ENCODE measurements around the gene ZFTA.

The ZFTA gene

DNA sequence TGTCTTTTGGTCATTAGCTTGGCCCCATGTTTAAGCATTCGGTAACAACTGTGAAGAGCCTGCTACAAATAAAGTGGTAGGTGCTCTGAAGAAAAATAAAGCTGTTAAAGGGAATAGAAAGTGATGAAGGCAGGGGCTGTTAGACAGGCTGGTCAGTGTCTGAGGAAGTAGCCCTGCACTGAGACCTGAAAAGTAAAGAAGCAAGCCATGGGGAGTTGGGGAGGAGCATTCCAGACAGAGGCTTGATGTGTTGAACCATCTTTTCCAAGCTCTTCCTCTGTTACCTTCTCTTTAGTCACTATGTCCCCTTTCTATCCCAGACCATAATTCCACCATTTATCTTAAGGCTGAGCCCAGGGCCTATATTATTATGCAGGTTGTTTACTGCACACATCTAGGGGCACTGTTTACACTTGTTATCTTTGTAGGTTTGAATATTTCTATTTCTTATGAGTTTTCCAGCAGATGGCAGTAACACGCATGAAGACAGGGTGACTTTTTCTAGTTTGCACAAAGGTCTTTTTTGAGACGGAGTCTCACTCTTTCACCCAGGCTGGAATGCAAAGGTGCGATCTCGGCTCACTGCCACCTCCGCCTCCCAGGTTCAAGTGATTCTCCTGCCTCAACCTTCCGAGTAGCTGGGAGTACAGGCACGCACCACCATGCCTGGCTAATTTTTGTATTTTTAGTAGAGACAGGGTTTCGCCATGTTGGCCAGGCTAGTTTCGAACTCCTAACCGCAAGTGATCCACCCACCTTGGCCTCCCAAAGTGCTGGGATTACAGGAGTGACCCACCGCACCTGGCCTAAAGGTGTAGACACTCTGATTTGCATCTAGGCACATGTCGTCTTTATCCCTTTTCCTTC lies 23.0 kb downstream of the ZFTA start:
- no peak for DNase-seq

DNA sequence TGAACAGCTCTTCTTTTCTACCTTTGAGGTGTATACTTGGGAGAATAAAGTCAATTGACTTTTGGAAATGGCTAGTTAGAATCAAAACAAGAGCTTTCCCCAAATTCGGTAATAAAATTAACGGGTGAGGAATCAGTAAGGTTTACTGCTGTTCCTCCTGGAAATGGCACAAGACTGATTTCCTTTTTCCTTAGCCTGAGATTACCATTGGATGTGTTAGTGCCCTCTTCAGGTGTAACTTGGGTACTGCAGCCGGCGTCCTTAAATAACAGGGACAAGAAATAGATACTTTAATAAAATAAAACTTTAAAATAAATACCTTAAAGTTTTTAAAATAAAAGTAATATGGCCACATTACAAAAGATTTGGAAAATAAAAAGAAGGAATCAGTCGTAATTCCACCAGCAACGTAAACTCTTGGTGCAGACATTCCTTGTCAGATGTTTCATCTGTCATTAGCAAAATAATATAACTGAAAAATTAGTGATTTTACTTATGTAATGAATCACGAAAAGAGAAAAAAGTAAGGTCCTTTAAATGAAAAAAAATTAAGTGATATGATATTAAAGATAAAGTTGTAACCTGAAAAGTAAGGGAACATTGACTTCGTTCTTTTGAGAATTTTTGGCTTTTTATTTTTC lies 29.7 kb downstream of the ZFTA start:
- peak; percentile 62 for DNase-seq

DNA sequence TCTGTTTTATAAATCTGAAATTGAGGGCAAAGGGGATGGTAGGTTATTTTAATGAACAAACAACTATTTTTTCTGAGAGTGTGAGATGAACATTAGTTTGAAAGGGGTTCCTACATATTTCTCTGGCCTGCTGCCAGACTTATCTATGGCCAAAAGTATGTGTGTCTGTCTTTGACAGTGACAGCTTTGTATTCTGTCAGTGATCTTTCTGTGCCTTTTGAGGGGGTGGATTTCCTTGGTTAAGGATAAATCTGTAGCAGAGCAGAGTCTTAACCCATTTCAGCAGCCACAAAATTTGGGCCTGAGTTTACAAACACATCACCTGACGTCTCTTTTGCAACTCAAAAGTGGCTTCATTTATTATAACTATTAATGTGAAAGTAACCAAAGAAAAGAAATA lies 30.9 kb downstream of the ZFTA start:
- no peak for DNase-seq

DNA sequence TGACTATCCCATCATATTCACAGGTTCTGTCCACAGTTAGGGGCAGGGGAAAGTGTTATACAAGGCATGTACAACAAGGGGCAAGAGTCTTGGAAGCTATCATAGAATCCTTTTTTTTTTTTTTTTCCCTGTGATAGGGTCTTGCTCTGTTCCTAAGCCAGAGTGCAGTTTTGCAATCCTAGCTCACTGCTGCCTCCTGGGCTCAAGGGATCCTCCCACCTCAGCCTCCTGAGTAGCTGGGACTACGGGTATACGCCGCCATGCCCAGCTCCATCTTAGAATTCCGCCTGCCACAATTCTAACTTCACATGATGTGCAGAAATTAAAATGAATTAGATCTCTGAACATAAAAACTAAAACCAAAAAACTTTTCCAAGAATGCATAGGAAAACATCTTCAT lies 31.7 kb downstream of the ZFTA start:
- DNase-seq = no peak

DNA sequence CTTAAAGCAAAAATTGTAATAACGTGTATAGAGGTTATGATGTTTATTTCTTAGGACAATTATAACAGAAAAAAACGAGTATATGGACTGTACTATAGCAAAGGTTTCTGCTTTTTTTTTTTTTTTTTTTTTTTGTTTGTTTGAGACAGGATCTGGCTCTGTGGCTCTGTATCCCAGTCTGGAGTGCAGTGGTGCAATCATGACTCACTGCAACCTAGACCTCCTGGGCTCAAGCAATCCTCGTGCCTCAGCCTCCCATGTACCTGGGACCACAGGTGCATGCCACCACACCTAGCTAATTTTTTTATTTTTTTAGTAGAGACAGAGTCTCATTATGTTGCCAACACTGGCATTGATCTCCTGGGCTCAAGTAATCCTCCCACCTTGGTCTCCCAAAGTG lies 39.2 kb downstream of the ZFTA start:
- DNase-seq = no peak

DNA sequence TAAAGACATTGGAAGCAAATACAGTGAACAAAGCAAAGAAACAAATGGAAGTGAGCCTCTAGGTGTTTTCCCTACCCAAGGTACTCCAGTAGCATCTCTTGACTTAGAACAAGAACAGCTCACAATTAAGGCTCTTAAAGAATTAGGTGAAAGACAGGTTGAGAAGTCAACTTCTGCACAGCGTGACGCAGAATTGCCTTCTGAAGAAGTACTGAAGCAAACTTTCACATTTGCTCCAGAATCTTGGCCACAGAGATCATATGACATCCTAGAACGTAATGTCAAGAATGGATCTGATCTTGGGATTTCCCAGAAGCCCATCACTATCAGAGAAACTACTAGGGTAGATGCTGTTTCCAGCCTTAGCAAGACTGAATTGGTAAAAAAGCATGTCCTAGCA lies 48.0 kb downstream of the ZFTA start:
- no peak for DNase-seq

DNA sequence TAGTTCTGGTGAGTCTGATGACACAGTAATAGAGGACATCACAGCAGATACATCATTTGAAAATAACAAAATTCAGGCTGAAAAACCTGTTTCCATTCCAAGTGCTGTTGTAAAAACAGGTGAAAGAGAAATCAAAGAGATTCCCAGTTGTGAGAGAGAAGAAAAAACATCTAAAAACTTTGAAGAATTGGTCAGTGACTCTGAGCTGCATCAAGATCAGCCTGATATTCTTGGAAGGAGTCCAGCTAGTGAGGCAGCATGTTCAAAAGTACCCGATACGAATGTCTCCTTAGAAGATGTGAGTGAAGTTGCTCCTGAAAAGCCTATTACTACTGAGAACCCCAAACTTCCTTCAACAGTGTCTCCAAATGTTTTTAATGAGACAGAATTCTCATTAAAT lies 48.6 kb downstream of the ZFTA start:
- DNase-seq = no peak

DNA sequence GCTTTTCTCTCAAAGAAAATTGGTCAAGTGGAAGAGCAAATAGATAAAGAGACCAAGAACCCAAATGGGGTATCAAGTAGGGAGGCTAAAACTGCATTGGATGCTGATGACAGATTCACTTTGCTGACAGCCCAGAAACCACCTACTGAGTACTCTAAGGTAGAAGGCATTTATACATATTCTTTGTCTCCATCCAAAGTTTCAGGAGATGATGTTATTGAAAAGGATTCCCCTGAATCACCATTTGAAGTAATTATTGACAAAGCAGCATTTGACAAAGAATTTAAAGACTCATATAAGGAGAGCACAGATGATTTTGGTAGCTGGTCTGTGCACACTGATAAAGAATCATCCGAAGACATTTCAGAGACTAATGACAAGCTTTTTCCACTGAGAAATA lies 49.6 kb downstream of the ZFTA start:
- DNase-seq = no peak
